Measurements from ENCODE around the gene TNRC18. TPM values are rescaled to one million over a fixed set of nuclear protein-coding genes. Genes with fewer than 3 reads are reported as not detected.

Gene TNRC18
- total and polyA plus RNA-seq, 2 donors (not counting 3 experiments of a cell fraction or from before 2014, with no cell fraction given), result 14.8 to 64.6 TPM

GRCh38 chr7:5393748-5394147, 29.9 kb downstream of the TNRC18 start:
- ChIA-PET POLR2A (no interaction called here), CTCF (interaction anchor here (0.8 kb wide), 1 partner anchor 56 kb away, joined by 3 read pairs; no protein-coding TSS in a partner anchor)
- Histone ChIP-seq H3K79me2 (ENCODE audit: control insufficient read depth, insufficient read depth, low read length) (peaks cover 15% of the 10 kb centered on the region), H3K4me2 (ENCODE audit: insufficient read depth, low read length) (no peak overlapping the region), H3K27me3 (ENCODE audit: control insufficient read depth in 2 of 2, insufficient read depth in 2 of 2, low read length in 2 of 2) (no peaks in the 10 kb centered on the region), H3K9me3 (replicated peaks; ENCODE audit: control insufficient read depth, insufficient read depth, low read length) (no peaks in the 10 kb centered on the region), H3K36me3 (ENCODE audit: control insufficient read depth in 2 of 2, extremely low read depth in 1 of 2, insufficient read depth in 2 of 2, low read length in 2 of 2) (peaks cover 4 to 20% of the 10 kb centered on the region in 2 experiments), H3K4me1 (ENCODE audit: control insufficient read depth, extremely low read depth, insufficient read depth, low read length) (no peaks in the 10 kb centered on the region), H3K4me3 (replicated peaks in 1 of 3; ENCODE audit: insufficient read depth in 1 of 3, low read depth in 1 of 3, low read length in 3 of 3) (no peak overlapping the region), H3K27ac (ENCODE audit: insufficient read depth, low read depth, low read length) (no peak overlapping the region), H3K9me1 (replicated peaks; ENCODE audit: control insufficient read depth, extremely low read depth, insufficient read depth, low read length) (no peaks in the 10 kb centered on the region), H4K20me1 (replicated peaks; ENCODE audit: control insufficient read depth, extremely low read depth, insufficient read depth, low read length) (no peaks in the 10 kb centered on the region), H2AFZ (ENCODE audit: low read depth, low read length) (no peak overlapping the region), H3K9ac (replicated peaks; ENCODE audit: extremely low read depth, insufficient read depth, low read length) (no peak overlapping the region)
- DNase-seq (ENCODE audit: low read depth, low spot score) (no peak), FAIRE-seq (no peak)
- dilution Hi-C loops (cut with MboI; ENCODE audit: extremely low pct_ligation_motif_present, low sequenced_read_pairs) (no loop called here), intact Hi-C loops (cut with micrococcal nuclease) (no loop called here)
- TF ChIP-seq MYC (IDR thresholded peaks at IDR 0.05; ENCODE audit: low read depth, low read length) (no peak), POLR2AphosphoS5 (IDR thresholded peaks at IDR 0.05; ENCODE audit: insufficient read depth, low read depth, low read length) (no peak), JUN (IDR thresholded peaks at IDR 0.05; ENCODE audit: borderline replicate concordance, insufficient read depth, insufficient read length, low read depth) (no peak), FOS (IDR thresholded peaks at IDR 0.05; ENCODE audit: borderline replicate concordance, insufficient read depth, low read length) (no peak), POLR2A (IDR thresholded peaks at IDR 0.05; ENCODE audit: low read depth, low read length) (no peak), EZH2 (IDR thresholded peaks at IDR 0.05; ENCODE audit: borderline replicate concordance, low read depth, low read length, severe bottlenecking) (no peak), GATA2 (IDR thresholded peaks at IDR 0.05; ENCODE audit: insufficient read depth, insufficient read length, low read depth, low read length) (no peak)
- TF ChIP-seq, protein P1, sequence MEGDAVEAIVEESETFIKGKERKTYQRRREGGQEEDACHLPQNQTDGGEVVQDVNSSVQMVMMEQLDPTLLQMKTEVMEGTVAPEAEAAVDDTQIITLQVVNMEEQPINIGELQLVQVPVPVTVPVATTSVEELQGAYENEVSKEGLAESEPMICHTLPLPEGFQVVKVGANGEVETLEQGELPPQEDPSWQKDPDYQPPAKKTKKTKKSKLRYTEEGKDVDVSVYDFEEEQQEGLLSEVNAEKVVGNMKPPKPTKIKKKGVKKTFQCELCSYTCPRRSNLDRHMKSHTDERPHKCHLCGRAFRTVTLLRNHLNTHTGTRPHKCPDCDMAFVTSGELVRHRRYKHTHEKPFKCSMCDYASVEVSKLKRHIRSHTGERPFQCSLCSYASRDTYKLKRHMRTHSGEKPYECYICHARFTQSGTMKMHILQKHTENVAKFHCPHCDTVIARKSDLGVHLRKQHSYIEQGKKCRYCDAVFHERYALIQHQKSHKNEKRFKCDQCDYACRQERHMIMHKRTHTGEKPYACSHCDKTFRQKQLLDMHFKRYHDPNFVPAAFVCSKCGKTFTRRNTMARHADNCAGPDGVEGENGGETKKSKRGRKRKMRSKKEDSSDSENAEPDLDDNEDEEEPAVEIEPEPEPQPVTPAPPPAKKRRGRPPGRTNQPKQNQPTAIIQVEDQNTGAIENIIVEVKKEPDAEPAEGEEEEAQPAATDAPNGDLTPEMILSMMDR (IDR thresholded peaks at IDR 0.05; ENCODE audit: extremely low read depth in 1 of 2, insufficient read depth in 1 of 2, low read depth in 1 of 2, low read length in 2 of 2), result no peak
- TF ChIP-seq, protein P2, sequence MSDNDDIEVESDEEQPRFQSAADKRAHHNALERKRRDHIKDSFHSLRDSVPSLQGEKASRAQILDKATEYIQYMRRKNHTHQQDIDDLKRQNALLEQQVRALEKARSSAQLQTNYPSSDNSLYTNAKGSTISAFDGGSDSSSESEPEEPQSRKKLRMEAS (IDR thresholded peaks at IDR 0.05; ENCODE audit: insufficient read depth, insufficient read length), result no peak
- BruUV-seq (replicated peaks), result no TSS peak
